Osteocyte (in vitro differentiated cells): ENCODE results near the gene PARL. TPM values are rescaled to one million over a fixed set of nuclear protein-coding genes. Genes with fewer than 3 reads are reported as not detected.
A peak's percentile ranks its signal among the peaks of the same experiment; 100 is the strongest.

Experiments
- DNase-seq: peaks from one replicate; pipeline ENCODE4 v3.0.0; 2021; ENCODE audit warnings: mixed read lengths; ENCODE audit not compliant: unreplicated experiment; ENCODE audit errors: extremely low spot score
- H3K27ac Mint-ChIP-seq: one replicate; pipeline ENCODE4 v1.8.0; 2021; ENCODE audit warnings: mild to moderate bottlenecking, mixed read lengths; ENCODE audit not compliant: unreplicated experiment
- H3K27me3 Mint-ChIP-seq: one replicate; pipeline ENCODE4 v1.8.0; 2021; ENCODE audit warnings: mixed read lengths; ENCODE audit not compliant: unreplicated experiment
- H3K36me3 Mint-ChIP-seq: one replicate; pipeline ENCODE4 v1.8.0; 2021; ENCODE audit warnings: mixed read lengths; ENCODE audit not compliant: unreplicated experiment
- H3K4me1 Mint-ChIP-seq: one replicate; pipeline ENCODE4 v1.8.0; 2021; ENCODE audit warnings: mixed read lengths; ENCODE audit not compliant: unreplicated experiment
- H3K4me3 Mint-ChIP-seq: one replicate; pipeline ENCODE4 v1.8.0; 2021; ENCODE audit warnings: mild to moderate bottlenecking, moderate library complexity, mixed read lengths; ENCODE audit not compliant: unreplicated experiment
- H3K9me3 Mint-ChIP-seq: one replicate; pipeline ENCODE4 v1.8.0; 2021; ENCODE audit warnings: mixed read lengths; ENCODE audit not compliant: unreplicated experiment
- CTCF ChIP-seq: fragments of 200-600 bp; sonication (generic); IDR thresholded peaks from 2 replicates; pipeline ENCODE4 v1.5.0; 2021; ENCODE audit warnings: antibody characterized with exemption, mild to moderate bottlenecking, moderate library complexity
- total RNA-seq: library from RNA; stranded (reverse); gene quantifications from 2 replicates; pipeline ENCODE4 v1.2.1, GENCODE V29; 2021

Gene PARL
- total RNA-seq, 1 donor from 2014 or later, result 45.5 TPM

GRCh38 chr3:183833516-183833915, 51.2 kb downstream of the PARL start:
- DNase-seq, result no peak
- Mint-ChIP-seq H3K27me3 (no peaks in the 10 kb centered on the region), H3K9me3 (no peaks in the 10 kb centered on the region), H3K4me3 (no peak overlapping the region), H3K36me3 (peaks cover 28% of the 10 kb centered on the region), H3K27ac (no peak overlapping the region), H3K4me1 (no peaks in the 10 kb centered on the region)
- TF ChIP-seq CTCF, result no peak

- Mint-ChIP-seq H3K4me1 (peaks cover 6% of the 10 kb centered on the region), H3K27me3 (no peaks in the 10 kb centered on the region), H3K4me3 (no peak overlapping the region), H3K27ac (no peak overlapping the region), H3K36me3 (peaks cover 24% of the 10 kb centered on the region), H3K9me3 (no peaks in the 10 kb centered on the region)
- no peak for TF ChIP-seq CTCF
- DNase-seq, result peak; percentile 57
Measured at GRCh38 chr3:183830187-183830586, 54.5 kb downstream of the PARL start.

GRCh38 chr3:183829466-183829865, 55.2 kb downstream of the PARL start:
- TF ChIP-seq CTCF, result no peak
- Mint-ChIP-seq H3K4me3 (no peak overlapping the region), H3K36me3 (peaks cover 24% of the 10 kb centered on the region), H3K27ac (no peak overlapping the region), H3K27me3 (no peaks in the 10 kb centered on the region), H3K9me3 (no peaks in the 10 kb centered on the region), H3K4me1 (peaks cover 8% of the 10 kb centered on the region)
- peak; percentile 49 for DNase-seq

GRCh38 chr3:183828538-183828870, 56.2 kb downstream of the PARL start:
- no peak for TF ChIP-seq CTCF
- Mint-ChIP-seq H3K27ac (no peak overlapping the region), H3K36me3 (peaks cover 21% of the 10 kb centered on the region), H3K9me3 (no peaks in the 10 kb centered on the region), H3K4me3 (no peak overlapping the region), H3K27me3 (no peaks in the 10 kb centered on the region), H3K4me1 (peaks cover 17% of the 10 kb centered on the region)
- DNase-seq, result peak; percentile 69

- peaks cover 17% of the 10 kb centered on the region for H3K4me1 Mint-ChIP-seq
- no peak overlapping the region for H3K4me3 Mint-ChIP-seq
- TF ChIP-seq CTCF, result no peak
- no peaks in the 10 kb centered on the region for H3K27me3 Mint-ChIP-seq
- DNase-seq, result peak; percentile 75
- no peak overlapping the region for H3K27ac Mint-ChIP-seq
- H3K36me3 Mint-ChIP-seq, result peaks cover 18% of the 10 kb centered on the region
- no peaks in the 10 kb centered on the region for H3K9me3 Mint-ChIP-seq
Measured at GRCh38 chr3:183827809-183828537, 56.7 kb downstream of the PARL start.
